Raji (cell line): ENCODE measurements around the gene ZNF587.
A peak's percentile ranks its signal among the peaks of the same experiment; 100 is the strongest.

Experiments used
- POLR2A ChIP-seq: IDR thresholded peaks from 2 replicates; pipeline ENCODE4 v1.6.1; 2011; ENCODE audit warnings: low read depth, low read length, control low read depth; ENCODE audit not compliant: insufficient read depth

Gene ZNF587

DNA sequence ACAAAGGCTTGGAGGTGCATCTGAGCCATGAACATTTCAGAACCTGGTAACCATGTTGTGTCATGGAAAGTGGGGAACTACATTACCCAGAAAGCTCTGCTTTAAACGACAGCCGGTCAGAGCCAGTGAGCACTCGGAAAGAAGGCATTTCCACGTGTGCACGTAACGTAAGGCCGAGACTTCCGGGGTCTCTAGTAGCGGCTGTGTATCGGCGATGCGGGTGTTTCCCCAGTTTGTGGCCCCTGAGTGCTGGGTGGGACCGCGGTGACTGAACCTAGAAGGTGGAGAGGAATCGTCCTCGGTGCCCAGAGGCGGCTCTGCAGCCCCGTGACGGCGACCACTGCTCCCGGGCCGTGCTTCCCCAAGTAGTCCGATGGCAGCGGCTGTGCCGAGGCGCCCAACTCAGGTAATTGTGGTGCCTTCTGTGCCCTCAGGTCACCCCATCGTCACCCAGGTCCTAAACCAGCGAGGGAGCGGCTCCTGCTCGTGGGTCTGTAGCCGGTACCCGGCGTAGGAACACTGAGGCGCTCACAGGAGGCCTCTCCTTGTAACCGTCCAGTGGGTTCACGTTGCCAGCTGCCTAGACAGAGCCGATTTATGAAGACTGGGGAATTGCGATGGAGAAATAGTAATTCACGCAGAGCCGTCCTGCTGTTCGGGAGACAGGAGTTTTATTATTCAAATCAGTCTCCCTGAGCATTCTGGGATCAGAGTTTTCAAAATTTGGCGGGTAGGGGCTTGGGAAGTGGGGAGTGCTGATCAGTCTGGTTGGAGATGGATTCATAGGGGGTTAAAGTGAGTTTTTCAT lies at the start of gene ZNF587:
Gene ZNF587 (plus strand): TSS at position 194 of the 808 bp plus-strand sequence. CDS start 180 bp downstream, at position 374.
- peak; percentile 54; the same call in 1 of the 2 replicates for TF ChIP-seq POLR2A

DNA sequence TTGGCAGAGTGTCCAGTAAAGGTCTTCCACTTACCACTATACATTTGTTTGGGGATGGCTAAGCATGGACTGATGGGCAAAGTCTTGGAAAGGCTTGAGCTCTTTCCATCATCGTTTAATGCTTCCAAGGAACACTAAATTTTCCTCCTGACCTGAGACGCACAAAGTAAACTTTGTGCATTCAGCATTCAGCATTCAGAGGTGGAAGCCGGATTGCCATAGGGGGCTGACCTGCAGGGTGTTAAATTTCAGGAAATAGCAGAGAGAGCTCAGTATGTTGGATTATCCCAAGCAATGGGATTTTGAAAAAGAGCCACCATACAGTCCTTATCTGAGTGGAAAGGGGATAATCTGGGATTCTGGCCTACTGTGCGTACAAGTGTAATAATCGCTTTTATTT lies 49.0 kb upstream of the ZNF587 start:
- TF ChIP-seq POLR2A: no peak

GRCh38 chr19:57802269-57802668 lies 47.4 kb upstream of the ZNF587 start:
- TF ChIP-seq POLR2A: no peak

GRCh38 chr19:57803265-57803593 lies 46.4 kb upstream of the ZNF587 start:
- TF ChIP-seq POLR2A: no peak

DNA sequence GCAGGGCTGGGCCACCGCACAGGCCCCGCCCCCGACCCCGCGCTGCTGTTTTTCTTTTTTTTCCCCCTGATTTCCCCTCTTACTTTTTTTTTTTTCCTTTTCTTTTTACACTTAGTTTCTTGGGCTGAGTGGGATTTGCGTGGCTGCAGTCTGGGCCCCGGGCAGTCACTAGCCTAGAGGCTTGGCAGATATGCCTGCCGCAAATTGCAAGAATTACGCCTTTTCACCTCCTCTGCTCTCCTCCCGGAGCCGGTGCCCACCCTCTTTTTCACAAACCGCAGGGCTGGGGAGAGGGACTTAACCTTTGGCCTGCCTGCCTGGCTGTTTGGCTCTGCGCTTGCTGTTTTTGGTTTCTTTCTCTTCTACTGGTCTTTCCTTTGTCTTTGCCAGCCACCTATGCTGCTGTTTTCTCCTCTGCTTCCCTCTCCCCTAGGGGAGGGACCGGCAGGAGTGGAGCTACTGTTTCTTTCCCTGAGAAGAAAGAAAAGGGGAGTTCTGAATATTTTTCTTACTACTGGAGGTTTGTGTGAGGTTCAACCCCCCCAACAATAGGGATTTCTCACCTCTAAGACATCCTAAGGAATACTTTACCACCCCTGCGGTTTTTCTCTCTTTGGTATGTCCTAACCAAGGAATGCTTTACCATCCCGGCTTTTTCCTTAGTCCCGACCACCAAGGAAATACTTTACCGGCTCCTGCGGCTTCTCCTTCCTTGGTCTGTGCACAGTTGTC lies 45.9 kb upstream of the ZNF587 start:
- no peak for TF ChIP-seq POLR2A

GRCh38 chr19:57807541-57807940 lies 42.1 kb upstream of the ZNF587 start:
- TF ChIP-seq POLR2A: no peak

GRCh38 chr19:57812226-57812625 lies 37.4 kb upstream of the ZNF587 start:
- no peak for TF ChIP-seq POLR2A

DNA sequence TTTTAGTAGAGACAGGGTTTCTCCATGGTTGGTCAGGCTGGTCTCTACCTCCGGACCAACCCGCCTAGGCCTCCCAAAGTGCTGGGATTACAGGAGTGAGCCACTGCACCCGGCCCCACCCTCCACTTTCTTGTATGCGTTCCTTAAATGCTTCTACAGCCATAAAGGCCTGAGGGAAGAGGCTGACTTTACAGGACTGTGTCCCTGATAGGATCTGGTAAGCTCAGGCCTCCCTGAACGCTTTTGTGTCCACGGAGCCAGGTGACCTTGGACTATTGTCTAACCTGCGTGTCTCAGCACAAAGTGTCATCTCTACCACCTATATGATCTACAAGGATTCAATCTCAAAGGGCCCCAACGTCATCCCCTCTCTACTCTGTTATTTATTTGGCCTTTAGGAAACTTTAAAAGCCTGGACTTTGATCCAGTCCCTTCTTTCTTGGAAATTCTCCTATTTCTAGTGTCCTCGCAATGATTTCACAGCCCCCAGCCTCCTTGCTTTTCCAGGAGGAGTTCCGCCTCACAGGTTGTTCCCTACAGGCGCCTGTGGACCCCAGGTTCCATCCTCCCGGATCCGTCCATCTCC lies 35.6 kb upstream of the ZNF587 start:
- TF ChIP-seq POLR2A: no peak

DNA sequence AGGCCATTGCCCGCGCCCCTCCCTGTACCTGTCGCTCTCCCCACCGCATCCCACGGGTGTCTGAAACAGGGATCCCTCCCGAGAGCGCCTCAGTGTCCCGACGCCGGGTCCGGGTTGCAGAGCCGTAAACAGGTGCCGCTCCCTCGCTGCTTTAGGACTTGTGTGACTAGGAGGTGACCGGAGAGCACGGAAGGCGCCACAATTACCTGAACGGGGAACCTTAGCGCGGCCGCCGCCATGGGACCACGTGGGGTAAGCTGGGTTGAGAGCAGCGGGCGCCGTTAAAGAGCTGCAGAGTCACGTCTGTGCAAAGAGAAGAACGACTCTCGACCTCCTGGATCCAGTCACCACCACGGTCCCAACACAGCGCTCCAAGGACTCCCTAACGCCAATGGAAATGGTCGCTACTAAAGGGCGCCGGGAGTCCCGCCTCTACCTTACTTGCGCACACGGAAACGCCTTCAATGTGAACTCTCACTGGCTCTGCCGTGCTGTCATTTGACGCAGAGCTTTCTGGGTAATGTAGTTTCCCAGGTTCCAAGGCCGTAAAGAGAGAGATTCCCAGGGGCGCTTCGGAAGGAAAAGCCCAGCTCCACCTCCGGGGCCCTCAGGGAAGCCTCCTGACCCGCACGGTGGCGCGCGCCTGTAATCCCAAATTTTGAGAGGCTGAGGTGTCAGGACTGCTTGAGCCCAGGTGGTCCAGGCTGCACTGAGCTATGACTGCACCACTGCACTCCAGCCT lies 35.0 kb upstream of the ZNF587 start, which contains the start of gene ZNF552:
Gene ZNF552 (minus strand): TSS at position 409 of the 742 bp plus-strand sequence. CDS start 170 bp downstream, at position 239.
- peak; percentile 97 for TF ChIP-seq POLR2A

DNA sequence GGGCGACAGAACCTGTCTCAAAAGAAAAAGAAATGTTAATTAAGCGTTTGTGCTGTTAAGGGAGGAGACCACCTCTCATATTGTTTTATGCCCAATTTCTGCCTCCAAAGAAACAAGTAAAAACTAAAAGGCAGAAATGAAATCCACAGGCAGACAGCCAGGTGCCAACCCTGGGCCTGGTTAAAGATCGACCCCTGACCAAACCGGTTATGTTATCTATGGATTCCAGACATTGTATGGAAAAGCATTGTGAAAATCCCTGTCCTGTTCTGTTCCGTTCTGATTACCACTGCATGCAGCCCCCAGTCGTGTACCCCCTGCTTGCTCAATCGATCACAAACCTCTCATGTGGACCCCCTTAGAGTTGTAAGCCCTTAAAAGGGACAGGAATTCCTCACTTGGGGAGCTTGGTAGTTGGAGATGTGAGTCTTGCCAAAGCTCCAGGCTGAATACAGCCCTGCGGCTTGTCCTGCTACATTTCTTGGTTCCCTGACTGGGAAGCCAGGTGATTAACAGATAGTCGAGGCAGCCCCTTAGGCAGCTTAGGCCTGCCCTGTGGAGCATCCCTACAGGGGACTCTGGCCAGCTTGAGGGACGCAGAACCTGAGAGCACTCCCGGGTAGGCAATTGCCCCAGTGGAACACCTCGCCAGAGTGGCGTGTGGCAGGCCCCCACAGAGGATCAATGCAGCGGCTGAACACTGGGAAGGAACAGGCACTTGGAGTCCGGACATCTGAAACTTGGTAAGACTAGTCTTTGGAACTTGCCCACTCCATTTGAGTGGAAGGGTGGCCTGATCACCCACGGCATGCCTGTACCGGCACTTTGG lies 34.2 kb upstream of the ZNF587 start:
- TF ChIP-seq POLR2A: no peak

DNA sequence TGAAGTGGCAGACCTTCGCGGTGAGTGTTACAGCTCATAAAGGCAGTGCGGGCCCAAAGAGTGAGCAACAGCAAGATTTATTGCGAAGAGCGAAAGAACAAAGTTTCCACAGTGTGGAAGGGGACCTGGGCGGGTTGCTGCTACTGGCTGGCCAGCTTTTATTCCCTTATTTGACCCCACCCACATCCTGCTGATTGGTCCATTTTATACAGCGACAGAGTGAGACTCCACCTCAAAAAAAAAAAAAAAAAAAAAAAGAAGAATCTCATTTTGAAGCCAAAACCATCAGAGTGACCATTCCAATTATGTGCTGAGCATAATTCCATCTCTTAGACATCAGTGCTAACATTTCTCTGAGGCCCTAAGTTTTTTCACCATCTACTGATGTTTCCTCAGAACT lies 33.0 kb upstream of the ZNF587 start:
- TF ChIP-seq POLR2A: no peak

- TF ChIP-seq POLR2A: no peak
Measured at GRCh38 chr19:57817976-57818375, 31.7 kb upstream of the ZNF587 start.

DNA sequence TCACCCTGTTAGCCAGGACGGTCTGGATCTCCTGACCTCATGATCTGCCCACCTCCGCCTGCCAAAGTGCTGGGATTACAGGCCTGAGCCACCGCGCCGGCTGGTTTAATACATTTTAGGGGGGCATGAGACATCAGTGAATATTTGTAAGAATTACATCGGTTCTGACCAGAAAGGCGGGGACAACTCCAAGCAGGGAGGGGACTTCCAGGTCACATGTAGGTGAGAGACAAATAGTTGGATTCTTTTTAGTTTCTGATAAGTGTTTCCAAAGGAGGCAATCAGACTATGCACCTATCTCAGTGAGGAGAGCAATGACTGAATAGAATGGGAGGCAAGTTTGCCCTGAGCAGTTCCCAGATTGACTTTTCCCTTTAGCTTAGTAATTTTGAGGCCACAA lies 31.3 kb upstream of the ZNF587 start:
- TF ChIP-seq POLR2A: no peak

DNA sequence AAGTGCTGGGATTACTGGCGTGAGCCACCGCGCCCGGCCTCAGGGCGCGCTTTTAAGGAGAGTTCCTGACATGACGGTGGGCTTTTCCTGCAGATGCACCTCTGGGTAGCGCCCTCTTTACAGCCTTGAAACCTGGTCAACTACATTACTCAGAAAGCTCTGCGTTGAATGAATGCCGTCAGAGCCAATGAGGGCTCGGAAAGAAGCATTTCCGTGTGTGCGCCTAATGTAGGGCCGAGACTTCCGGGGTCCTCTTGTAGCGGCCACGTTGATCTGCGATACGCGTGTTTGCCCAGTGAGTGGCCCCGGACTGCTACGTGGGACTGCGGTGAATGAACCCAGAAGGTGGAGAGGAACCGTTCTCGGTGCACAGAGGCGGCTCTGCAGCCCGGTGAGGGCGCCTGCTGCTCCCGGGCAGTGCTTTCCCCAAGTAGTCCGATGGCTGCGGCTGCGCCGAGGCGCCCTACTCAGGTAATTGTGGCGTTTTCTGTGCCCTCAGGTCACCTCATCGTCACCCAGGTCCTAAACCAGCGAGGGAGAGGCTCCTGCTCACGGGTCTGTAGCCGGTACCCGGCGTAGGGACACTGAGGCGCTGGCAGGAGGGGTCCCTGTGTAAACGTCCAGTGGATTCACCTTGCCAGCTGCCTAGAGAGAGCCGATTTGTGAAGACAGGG lies 30.0 kb upstream of the ZNF587 start:
- peak; percentile 95 for TF ChIP-seq POLR2A
